ENCODE results near the gene TIMP3. TPM values are rescaled to one million over a fixed set of nuclear protein-coding genes. Genes with fewer than 3 reads are reported as not detected.

TIMP3 gene
- total and polyA plus RNA-seq, 2 of the 4 experiments (the other 2 are of a cell fraction) = 98.8 to 179 TPM

- DNase-seq (no peak), ATAC-seq (ENCODE audit: low read depth) (no peak)
- Histone ChIP-seq H3K79me1 (ENCODE audit: low read depth in 1 of 2, low read length in 2 of 2) (no peaks in the 10 kb centered on the region), H3K4me2 (ENCODE audit: low read depth, low read length) (no peak overlapping the region), H4K91ac (ENCODE audit: insufficient read depth, low read depth, low read length) (no peak overlapping the region), H3K36me3 (ENCODE audit: control insufficient read depth, insufficient read depth, low read length) (no peaks in the 10 kb centered on the region), H2AFZ (replicated peaks; ENCODE audit: low read length, poor library complexity) (no peak overlapping the region), H3K9ac (ENCODE audit: low read depth, low read length) (no peak overlapping the region), H3K4me1 (ENCODE audit: control insufficient read depth, insufficient read depth, low read length) (peaks cover 13% of the 10 kb centered on the region), H2BK5ac (ENCODE audit: low read depth, low read length, poor library complexity, severe bottlenecking) (no peak overlapping the region), H4K5ac (ENCODE audit: low read depth, low read length) (no peak overlapping the region), H3K27me3 (ENCODE audit: control insufficient read depth, insufficient read depth, low read length) (no peaks in the 10 kb centered on the region), H3K4me3 (ENCODE audit: insufficient read depth, low read depth, low read length) (no peak overlapping the region), H3K9me3 (ENCODE audit: control insufficient read depth, insufficient read depth, low read length) (no peaks in the 10 kb centered on the region), H3K9me1 (ENCODE audit: insufficient read depth, low read length) (peaks cover 6% of the 10 kb centered on the region; the same call in 1 of the 2 replicates), H3K14ac (replicated peaks; ENCODE audit: low read depth, low read length) (no peak overlapping the region), H4K20me1 (ENCODE audit: insufficient read depth, low read length) (no peaks in the 10 kb centered on the region), H4K8ac (ENCODE audit: low read depth in 2 of 2, low read length in 2 of 2) (no peak overlapping the region), H2AK9ac (replicated peaks; ENCODE audit: low read depth, low read length, poor library complexity) (no peak overlapping the region), H2BK120ac (ENCODE audit: low read depth, low read length) (peak overlapping the region; percentile 32; the same call in 1 of the 2 replicates), H3K56ac (ENCODE audit: extremely low read depth, insufficient read depth, low read length) (no peak overlapping the region), H3K18ac (ENCODE audit: low read depth, low read length) (no peak overlapping the region), H3K4ac (ENCODE audit: low read depth, low read length) (no peak overlapping the region), H2AK5ac (ENCODE audit: low read depth, low read length) (no peak overlapping the region), H3K23ac (ENCODE audit: low read depth, low read length) (no peak overlapping the region), H2BK20ac (ENCODE audit: low read depth, low read length) (peak overlapping the region; percentile 4), H2BK15ac (ENCODE audit: low read depth, low read length) (peak overlapping the region; percentile 35; the same call in 1 of the 3 replicates), H3K27ac (ENCODE audit: insufficient read depth, low read length) (no peak overlapping the region)
- BruUV-seq (replicated peaks) = no TSS peak
- intact Hi-C loops (cut with micrococcal nuclease) (no loop called here), dilution Hi-C loops (cut with HindIII; ENCODE audit: low sequenced_read_pairs, unreplicated experiment) (no loop called here), in situ Hi-C loops (cut with MboI; ENCODE audit: low sequenced_read_pairs) (no loop called here)
- no peak for TF ChIP-seq CHD1 (IDR thresholded peaks at IDR 0.05; ENCODE audit: low read depth, low read length)
- TF ChIP-seq RCOR1 (IDR thresholded peaks at IDR 0.05; ENCODE audit: insufficient replicate concordance, low read length) = no peak
- no peak for TF ChIP-seq MAFK (IDR thresholded peaks at IDR 0.05; ENCODE audit: low read depth, low read length)
- no peak for TF ChIP-seq MAZ (IDR thresholded peaks at IDR 0.05; ENCODE audit: borderline replicate concordance, low read depth, low read length)
- no peak for TF ChIP-seq BHLHE40 (IDR thresholded peaks at IDR 0.05; ENCODE audit: low read depth, low read length)
- TF ChIP-seq NFE2L2 (IDR thresholded peaks at IDR 0.05; ENCODE audit: low read depth, low read length) = no peak
- TF ChIP-seq MXI1 (IDR thresholded peaks at IDR 0.05; ENCODE audit: borderline replicate concordance, low read depth, low read length) = no peak
- no peak for TF ChIP-seq RFX5 (IDR thresholded peaks at IDR 0.05; ENCODE audit: low read depth, low read length)
- no peak for TF ChIP-seq SMC3 (IDR thresholded peaks at IDR 0.05; ENCODE audit: low read depth, low read length)
- TF ChIP-seq FOS (IDR thresholded peaks at IDR 0.05; ENCODE audit: low read depth, low read length) = no peak
- CTCF ChIA-PET = no interaction called here
- POLR2A ChIA-PET (ENCODE audit: unreplicated experiment) = no interaction called here
- 100% methylated on average over 1 of the region's 7 CpGs; no CpG with 5 or more reads in 1 of the 2 experiments for WGBS, 2 experiments (ENCODE audit: extremely low coverage in 2 of 2, insufficient read length in 1 of 2)
Measured at GRCh38 chr22:32791485-32791884, 10.0 kb upstream of the TIMP3 start.

All from IMR-90 (cell line).